GM18907 (cell line): Measurements from ENCODE around the gene SATB2.

Source experiments
- ATAC-seq: cut with Tn5 transposase; IDR thresholded peaks from one replicate; pipeline ENCODE4 v1.9.1; 2021; ENCODE audit warnings: mild to moderate bottlenecking, moderate library complexity; ENCODE audit not compliant: unreplicated experiment

The SATB2 gene

DNA sequence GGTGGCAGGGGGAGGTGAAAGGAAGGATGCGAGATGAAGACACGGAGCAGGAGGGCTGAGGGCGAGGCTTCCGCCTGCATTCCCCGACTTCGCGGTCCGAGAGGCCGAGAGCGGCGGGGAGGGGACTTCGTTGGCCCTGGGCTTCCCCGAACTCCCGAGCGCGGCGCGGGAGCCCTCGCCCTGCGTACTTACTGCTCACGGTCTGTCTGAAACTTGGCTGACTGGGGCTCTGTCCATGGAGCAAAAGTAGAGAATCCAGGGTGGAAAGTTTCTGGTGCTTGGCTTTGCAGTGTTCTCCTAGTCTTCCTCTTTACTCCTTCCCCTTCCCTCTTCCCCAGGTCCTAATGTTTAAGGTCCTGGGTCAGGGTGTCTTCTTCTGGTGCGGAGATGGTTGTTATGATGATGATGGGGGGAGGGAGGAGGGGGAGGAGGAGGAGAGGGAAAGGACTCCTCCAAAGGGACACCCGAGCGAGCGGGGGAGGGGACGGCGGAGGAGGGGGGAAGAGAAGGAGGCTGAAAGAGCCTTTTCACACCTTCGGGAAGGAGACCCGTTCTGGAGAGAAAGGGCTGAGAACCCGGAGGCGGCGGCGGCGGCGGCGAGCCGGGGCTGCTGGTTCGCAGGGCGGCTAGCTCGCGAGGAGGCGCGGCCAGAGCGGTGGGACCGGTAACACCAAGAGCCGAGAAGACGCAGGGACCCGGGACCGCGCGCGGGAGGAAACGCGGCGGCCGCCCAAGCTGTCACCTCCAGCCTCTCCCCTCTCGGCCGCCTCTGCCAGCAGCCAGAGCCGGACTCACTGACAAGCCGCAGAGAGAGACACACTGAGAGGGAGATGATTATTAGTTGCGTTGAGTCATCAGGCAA is at the start of gene SATB2:
Gene SATB2, minus strand, starts transcription at position 793 of the 862 bp plus-strand sequence. CDS start 1,902 bp downstream, outside the sequence.
- ATAC-seq: no peak

- no peak for ATAC-seq
Observed at GRCh38 chr2:199505755-199506403, 48.1 kb upstream of the SATB2 start.

- no peak for ATAC-seq
Observed at GRCh38 chr2:199503148-199503547, 45.4 kb upstream of the SATB2 start.

GRCh38 chr2:199499005-199499404 is 41.3 kb upstream of the SATB2 start:
- no peak for ATAC-seq

- ATAC-seq: no peak
Observed at GRCh38 chr2:199495147-199495546, 37.4 kb upstream of the SATB2 start.

DNA sequence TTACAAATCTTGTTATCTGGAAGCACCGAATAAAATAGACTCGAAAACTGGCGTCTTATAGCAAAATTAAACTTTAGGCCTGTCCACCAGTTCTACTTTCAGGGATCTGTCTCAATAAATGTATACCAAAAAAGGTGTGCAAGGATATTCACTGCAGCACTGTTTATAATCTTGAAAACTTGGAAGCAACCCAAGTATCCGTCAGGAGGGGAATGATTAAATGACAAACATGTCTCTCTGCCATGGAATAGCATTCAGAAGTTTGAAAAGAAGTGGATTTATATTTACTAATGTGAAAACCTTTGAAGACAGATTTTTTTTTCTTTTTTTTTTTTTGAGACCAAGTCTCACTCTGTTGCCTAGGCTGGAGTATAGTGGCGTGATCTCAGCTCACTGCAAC is 32.3 kb upstream of the SATB2 start:
- ATAC-seq: no peak

DNA sequence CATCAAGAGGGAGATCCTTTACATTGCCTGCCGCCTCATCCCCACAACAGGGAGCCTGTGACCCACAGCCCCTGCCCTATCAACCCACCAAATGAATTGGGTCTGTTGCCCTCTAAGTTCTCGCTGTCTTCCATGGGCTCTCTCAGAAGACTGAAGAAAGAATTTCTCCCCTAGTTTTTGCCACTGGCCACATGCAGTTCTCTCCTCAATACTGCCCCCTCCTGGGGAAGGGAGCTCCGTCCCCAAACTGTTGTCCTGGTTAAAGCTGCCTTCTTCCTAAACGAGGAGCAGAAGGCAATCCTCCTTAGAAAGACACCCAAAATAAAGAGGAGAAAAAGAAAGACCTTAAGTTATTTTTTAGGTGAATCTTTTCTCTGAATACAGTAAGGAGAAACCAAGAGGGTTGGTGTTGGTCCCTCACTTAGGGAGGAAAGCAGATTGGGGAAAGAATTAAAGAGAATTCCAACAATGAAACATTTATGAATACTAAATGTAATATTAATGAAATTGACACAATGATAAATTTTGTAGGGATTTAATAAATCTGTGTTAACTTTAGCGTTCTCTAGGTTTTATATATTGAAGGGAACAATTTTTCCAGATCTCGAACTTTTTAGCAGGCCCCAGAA is 31.1 kb upstream of the SATB2 start:
- no peak for ATAC-seq

DNA sequence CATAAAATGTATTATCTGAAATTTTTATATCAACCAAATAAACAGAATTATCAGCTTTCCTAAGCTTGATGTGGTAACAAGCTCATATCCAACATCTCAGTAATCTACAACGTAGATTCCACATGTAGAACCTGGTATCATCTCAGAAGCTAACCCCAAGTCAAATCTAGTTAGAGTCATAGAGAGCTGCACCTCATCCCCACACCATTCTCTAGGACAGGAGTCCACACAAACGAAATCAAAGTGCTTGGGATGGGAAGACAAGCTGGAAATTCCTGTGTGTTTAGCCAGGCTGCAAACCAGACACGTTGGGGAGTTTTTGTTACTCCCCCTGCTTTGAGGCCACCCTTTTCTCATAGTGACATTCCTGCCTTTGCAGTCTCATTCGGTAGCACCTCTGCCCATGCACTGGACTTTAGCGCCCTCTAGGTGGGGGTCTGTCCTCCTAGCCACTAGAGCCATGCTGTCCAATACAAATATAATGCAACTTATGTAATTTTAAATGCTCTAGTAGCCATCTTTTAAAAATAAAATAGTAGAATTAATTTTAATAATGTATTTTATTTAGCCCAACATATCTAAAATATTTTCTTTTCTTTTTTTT is 28.1 kb upstream of the SATB2 start:
- peak; percentile 69 for ATAC-seq

GRCh38 chr2:199484927-199485326 is 27.2 kb upstream of the SATB2 start:
- no peak for ATAC-seq

GRCh38 chr2:199480966-199481365 is 23.2 kb upstream of the SATB2 start:
- no peak for ATAC-seq

DNA sequence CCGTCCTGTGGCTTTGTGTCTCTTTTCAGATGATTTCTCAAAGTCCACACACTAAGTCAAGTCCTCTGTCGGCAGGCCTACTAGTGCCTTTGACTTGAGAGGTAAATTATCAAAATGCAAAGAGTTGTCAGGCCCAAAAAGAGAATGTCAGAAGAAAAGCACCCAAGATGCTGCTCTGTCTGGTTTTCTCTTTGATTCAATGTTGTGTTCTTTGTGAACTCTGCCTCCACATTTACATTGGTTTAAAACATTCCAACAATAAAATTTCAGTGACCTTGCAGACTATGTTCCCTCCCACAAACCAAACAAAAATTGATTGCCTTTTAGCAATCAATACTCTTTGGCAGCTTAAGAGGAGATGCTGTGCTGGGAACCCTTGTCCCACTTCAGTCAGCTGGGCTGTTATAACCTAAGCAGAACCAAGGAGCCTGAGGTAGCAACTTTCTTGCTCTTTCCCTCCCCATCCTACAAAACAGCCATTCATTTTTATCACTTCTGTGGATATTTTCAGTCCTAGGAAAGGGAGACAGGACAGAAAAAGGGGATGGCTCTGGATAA is 19.6 kb upstream of the SATB2 start:
- ATAC-seq: no peak

- ATAC-seq: peak; percentile 81
Observed at GRCh38 chr2:199471443-199472057, 13.8 kb upstream of the SATB2 start.

GRCh38 chr2:199470672-199471442 is 13.1 kb upstream of the SATB2 start:
- no peak for ATAC-seq

DNA sequence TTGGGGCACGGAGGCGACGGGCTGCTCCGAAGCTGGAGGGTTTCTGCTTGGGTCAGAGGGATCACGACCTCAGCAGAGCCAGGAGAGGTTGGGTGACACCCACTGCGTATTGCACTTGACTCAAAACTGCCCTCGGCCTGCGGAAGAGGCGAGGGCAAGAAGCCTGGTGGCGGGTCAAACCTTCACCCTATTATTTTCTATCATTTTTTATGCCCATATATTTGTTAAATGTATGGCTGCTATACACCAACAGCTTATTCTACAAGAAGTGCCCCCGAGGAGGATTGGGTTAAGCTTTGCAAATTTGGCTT is 12.6 kb upstream of the SATB2 start:
- ATAC-seq: no peak

DNA sequence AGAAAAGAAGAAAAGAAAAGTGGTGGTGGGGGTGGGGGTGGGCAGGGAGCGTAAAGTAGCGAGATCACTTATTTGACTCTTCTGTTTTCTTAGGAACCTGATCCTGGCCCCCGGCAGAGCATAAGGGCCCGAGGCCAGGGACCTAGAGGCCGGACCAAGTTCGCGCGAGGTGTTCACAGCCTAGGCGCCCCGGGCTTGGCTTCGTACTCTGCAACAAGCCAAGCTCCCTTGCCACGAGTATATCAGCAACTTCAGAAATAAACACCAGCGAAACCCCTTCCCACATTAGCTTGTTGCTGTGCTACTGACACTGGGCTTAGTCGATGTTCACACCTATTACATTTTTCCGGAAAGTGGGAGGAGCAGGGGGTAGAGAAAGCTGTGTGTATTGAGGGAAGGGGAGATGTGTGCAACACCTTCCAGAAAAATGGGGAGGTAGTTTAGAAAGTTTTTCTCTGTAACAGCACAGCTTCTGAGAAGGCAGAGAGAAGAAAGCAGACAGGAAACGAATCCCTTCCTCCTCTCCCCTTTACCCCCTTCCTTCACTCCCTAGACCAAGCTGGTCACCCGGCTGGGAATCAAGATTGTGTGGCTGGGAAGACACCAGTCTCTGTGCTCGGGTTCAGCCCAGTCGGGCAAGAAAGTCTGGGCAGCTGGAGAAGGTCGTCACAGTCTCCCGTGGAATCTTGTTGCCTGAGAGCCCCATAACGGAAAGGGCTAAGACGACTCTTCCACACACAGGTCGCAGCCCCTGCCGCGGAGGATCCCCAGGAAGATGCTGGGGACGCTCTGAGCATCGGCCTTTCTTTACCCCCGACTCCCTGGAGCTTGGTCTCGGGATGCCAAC is 12.0 kb upstream of the SATB2 start:
- ATAC-seq: no peak

GRCh38 chr2:199468561-199469513 is 11.1 kb upstream of the SATB2 start:
- no peak for ATAC-seq

GRCh38 chr2:199467066-199467822 is 9.5 kb upstream of the SATB2 start:
- no peak for ATAC-seq
